Measurements from ENCODE around the gene SPG7. TPM values are rescaled to one million over a fixed set of nuclear protein-coding genes. Genes with fewer than 3 reads are reported as not detected.
A peak's percentile ranks its signal among the peaks of the same experiment; 100 is the strongest.

The SPG7 gene
- total RNA-seq, 1 donor from 2014 or later, result 184 TPM

GRCh38 chr16:89507214-89507833 is 879 bp upstream of the SPG7 start:
- Mint-ChIP-seq H3K4me1 (ENCODE audit: low read depth) (peaks cover 10% of the 10 kb centered on the region), H3K36me3 (ENCODE audit: insufficient read depth) (no peaks in the 10 kb centered on the region), H3K27ac (no peak overlapping the region), H3K9me3 (ENCODE audit: low read depth) (no peaks in the 10 kb centered on the region), H3K4me3 (ENCODE audit: low read depth) (peak overlapping the region; percentile 67), H3K27me3 (no peaks in the 10 kb centered on the region)
- DNase-seq (ENCODE audit: low spot score, unreplicated experiment), result no peak
- TF ChIP-seq, protein P1, sequence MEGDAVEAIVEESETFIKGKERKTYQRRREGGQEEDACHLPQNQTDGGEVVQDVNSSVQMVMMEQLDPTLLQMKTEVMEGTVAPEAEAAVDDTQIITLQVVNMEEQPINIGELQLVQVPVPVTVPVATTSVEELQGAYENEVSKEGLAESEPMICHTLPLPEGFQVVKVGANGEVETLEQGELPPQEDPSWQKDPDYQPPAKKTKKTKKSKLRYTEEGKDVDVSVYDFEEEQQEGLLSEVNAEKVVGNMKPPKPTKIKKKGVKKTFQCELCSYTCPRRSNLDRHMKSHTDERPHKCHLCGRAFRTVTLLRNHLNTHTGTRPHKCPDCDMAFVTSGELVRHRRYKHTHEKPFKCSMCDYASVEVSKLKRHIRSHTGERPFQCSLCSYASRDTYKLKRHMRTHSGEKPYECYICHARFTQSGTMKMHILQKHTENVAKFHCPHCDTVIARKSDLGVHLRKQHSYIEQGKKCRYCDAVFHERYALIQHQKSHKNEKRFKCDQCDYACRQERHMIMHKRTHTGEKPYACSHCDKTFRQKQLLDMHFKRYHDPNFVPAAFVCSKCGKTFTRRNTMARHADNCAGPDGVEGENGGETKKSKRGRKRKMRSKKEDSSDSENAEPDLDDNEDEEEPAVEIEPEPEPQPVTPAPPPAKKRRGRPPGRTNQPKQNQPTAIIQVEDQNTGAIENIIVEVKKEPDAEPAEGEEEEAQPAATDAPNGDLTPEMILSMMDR (IDR thresholded peaks at IDR 0.05; ENCODE audit: unreplicated experiment), result no peak

- Mint-ChIP-seq H3K27ac (no peak overlapping the region), H3K36me3 (ENCODE audit: insufficient read depth) (peaks cover 7% of the 10 kb centered on the region), H3K4me3 (ENCODE audit: low read depth) (no peak overlapping the region), H3K4me1 (ENCODE audit: low read depth) (peaks cover 5% of the 10 kb centered on the region), H3K9me3 (ENCODE audit: low read depth) (no peaks in the 10 kb centered on the region), H3K27me3 (no peaks in the 10 kb centered on the region)
- no peak for DNase-seq (ENCODE audit: low spot score, unreplicated experiment)
- TF ChIP-seq, protein P1 (IDR thresholded peaks at IDR 0.05; ENCODE audit: unreplicated experiment), result no peak
Measured at GRCh38 chr16:89510526-89510925, 2.3 kb downstream of the SPG7 start.

- H3K27ac Mint-ChIP-seq, result peak overlapping the region; percentile 69
- H3K4me3 Mint-ChIP-seq (ENCODE audit: low read depth), result no peak overlapping the region
- H3K4me1 Mint-ChIP-seq (ENCODE audit: low read depth), result peaks cover 5% of the 10 kb centered on the region
- H3K9me3 Mint-ChIP-seq (ENCODE audit: low read depth), result no peaks in the 10 kb centered on the region
- DNase-seq (ENCODE audit: low spot score, unreplicated experiment), result no peak
- peaks cover 7% of the 10 kb centered on the region for H3K36me3 Mint-ChIP-seq (ENCODE audit: insufficient read depth)
- H3K27me3 Mint-ChIP-seq, result no peaks in the 10 kb centered on the region
- TF ChIP-seq, protein P1 (IDR thresholded peaks at IDR 0.05; ENCODE audit: unreplicated experiment), result no peak
Measured at GRCh38 chr16:89511374-89511773, 3.2 kb downstream of the SPG7 start.

GRCh38 chr16:89512453-89512852 is 4.2 kb downstream of the SPG7 start:
- Mint-ChIP-seq H3K36me3 (ENCODE audit: insufficient read depth) (peaks cover 13% of the 10 kb centered on the region), H3K9me3 (ENCODE audit: low read depth) (no peaks in the 10 kb centered on the region), H3K27ac (no peak overlapping the region), H3K4me3 (ENCODE audit: low read depth) (no peak overlapping the region), H3K27me3 (no peaks in the 10 kb centered on the region), H3K4me1 (ENCODE audit: low read depth) (peaks cover 2% of the 10 kb centered on the region)
- TF ChIP-seq, protein P1 (IDR thresholded peaks at IDR 0.05; ENCODE audit: unreplicated experiment), result no peak
- DNase-seq (ENCODE audit: low spot score, unreplicated experiment), result no peak

DNA sequence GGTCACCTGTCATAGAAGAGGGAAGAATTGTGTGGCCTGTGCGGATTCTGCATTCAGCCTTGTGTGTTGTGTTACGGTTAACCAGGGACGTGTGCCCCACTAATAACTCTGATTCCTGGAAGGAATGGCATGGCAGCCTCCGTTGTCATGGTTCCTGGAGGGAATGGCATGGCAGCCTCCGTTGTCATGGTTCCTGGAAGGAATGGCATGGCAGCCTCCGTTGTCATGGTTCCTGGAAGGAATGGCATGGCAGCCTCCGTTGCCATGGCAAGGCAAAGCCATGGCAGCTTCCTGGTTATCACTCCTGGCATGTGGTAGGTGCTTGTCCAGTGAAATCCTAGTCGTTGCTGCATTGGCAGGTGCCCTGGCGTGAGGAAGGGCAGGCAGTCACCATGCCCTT is 8.9 kb downstream of the SPG7 start:
- no peak for DNase-seq (ENCODE audit: low spot score, unreplicated experiment)
- TF ChIP-seq, protein P1 (IDR thresholded peaks at IDR 0.05; ENCODE audit: unreplicated experiment), result no peak
- Mint-ChIP-seq H3K27me3 (no peaks in the 10 kb centered on the region), H3K9me3 (ENCODE audit: low read depth) (no peaks in the 10 kb centered on the region), H3K4me3 (ENCODE audit: low read depth) (no peak overlapping the region), H3K27ac (no peak overlapping the region), H3K36me3 (ENCODE audit: insufficient read depth) (peaks cover 32% of the 10 kb centered on the region), H3K4me1 (ENCODE audit: low read depth) (no peaks in the 10 kb centered on the region)
